GM12875 (cell line): Measurements from ENCODE around the gene ATXN7L3.
A peak's percentile ranks its signal among the peaks of the same experiment; 100 is the strongest.

Experiments used
- H3K4me3 ChIP-seq: one replicate; pipeline ENCODE4 v1.5.1; 2011; ENCODE audit warnings: low read depth, low read length, control low read depth
- TF ChIP-seq, protein P1 (sequence below): IDR thresholded peaks from 2 replicates; pipeline ENCODE4 v1.5.1; 2011; ENCODE audit warnings: low read depth, mild to moderate bottlenecking, control low read depth, inconsistent platforms, low read length, moderate library complexity, borderline replicate concordance; ENCODE audit not compliant: insufficient read depth

ATXN7L3 gene

GRCh38 chr17:44198721-44199552, 747 bp downstream of the ATXN7L3 start:
- TF ChIP-seq, protein P1, sequence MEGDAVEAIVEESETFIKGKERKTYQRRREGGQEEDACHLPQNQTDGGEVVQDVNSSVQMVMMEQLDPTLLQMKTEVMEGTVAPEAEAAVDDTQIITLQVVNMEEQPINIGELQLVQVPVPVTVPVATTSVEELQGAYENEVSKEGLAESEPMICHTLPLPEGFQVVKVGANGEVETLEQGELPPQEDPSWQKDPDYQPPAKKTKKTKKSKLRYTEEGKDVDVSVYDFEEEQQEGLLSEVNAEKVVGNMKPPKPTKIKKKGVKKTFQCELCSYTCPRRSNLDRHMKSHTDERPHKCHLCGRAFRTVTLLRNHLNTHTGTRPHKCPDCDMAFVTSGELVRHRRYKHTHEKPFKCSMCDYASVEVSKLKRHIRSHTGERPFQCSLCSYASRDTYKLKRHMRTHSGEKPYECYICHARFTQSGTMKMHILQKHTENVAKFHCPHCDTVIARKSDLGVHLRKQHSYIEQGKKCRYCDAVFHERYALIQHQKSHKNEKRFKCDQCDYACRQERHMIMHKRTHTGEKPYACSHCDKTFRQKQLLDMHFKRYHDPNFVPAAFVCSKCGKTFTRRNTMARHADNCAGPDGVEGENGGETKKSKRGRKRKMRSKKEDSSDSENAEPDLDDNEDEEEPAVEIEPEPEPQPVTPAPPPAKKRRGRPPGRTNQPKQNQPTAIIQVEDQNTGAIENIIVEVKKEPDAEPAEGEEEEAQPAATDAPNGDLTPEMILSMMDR, result no peak
- peak overlapping the region; percentile 85 for H3K4me3 ChIP-seq

GRCh38 chr17:44197980-44198720, 1.5 kb downstream of the ATXN7L3 start:
- H3K4me3 ChIP-seq, result peak overlapping the region; percentile 85
- TF ChIP-seq, protein P1, result 0 out of 2 replicates have a peak, but pooled peaks have one; percentile 22

DNA sequence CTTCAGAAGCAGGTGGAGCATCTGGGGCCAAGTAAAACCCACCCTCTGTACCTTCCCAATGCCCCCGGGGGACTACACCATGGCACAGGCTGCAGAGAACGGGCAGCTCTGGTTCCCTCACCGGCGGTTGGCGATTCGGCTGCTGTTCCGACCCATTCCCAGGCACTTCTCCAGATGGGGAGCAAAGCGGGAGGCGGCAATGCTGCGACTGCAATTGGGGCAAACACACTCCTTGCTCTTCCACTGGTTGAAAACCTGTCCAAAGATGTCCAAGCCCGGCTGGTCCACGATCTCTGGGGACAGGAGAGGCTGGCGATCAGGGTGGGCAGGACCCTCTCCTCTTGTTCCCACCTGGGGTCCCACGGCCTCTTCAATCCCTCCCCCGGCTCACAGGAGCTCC, 2.6 kb downstream of the ATXN7L3 start:
- TF ChIP-seq, protein P1, result no peak
- no peak overlapping the region for H3K4me3 ChIP-seq

DNA sequence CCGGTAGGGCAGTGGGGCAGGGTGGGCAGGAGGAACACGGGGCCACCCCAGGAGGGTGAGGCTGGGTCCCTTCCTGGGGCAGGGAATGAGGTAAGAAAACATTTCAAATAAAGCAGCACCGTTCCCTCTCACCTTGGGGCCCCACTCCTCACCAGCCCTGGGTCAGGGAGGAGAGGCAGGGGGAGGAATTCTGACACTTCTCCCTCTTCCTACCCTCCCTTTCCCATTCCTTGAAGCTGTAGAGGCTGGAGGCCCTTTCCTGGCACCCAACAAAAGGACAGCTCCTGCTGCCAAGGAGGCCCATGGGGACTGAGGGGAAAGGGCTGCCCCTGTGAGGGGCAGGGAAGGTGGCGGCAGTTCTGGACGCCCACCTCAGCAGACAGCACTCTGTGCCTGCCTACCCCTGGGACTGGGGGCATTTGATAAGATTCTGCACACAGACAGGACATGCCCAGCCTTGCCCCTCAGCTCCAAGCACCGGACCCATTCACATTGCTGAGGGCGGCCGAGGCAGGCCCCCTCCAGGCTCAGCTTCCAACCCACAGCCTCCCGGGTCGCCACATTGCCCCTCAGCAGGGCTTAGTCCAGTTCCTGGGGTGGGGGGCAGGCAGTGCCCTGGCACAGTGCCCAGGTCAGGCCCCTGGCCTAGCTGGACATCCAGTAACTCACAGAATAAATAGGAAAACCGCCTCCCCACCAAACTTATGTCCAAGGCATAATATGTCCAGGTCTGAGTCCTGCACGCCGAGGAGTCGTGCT, 6.2 kb downstream of the ATXN7L3 start:
- TF ChIP-seq, protein P1, result no peak
- no peak overlapping the region for H3K4me3 ChIP-seq

DNA sequence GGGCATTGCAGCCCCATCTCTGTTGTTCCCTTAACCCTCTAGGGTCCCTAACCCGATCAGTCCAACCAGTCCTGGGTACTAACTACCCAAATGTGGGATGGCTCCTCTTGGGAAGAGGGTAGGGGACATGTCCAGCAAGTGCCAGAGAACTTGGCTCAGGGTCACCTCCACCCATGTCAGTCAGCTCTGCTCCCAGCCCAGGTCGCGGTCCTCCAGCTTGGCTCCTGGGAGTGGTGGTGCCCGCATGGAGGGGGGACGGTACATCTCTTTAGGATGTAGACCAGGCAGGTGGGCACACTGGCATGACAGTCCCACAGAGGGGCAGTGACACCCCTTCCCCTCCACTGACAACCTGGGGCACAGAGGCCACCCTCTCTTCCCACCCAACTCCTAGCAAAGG, 6.9 kb downstream of the ATXN7L3 start:
- TF ChIP-seq, protein P1, result no peak
- H3K4me3 ChIP-seq, result no peak overlapping the region

DNA sequence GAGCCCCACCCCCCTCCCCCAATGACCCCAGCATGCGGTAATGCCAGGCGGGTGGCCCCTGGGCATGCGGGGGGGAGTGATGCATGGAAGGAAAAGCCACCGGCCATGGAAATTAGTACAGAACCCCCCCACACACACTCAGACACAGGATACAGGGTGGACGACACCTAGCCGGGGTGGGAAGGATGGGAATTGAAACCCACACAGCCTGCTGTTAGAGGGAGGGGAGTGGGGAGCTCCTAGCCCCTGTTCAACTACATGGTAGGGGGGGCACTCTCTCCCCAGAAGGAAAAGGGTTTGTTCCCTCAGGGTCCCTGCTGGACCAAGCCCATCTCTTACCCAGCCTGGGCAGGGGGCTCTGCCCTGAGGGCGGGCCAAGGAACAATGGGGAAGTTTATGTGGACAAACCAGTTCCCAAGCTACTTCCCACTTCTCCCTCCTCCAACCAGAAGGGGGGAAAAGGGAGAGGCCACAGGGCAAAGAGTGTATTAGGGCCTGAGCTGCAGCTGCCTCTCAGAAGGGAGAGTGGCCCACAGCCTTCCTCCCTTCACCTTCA, 7.7 kb downstream of the ATXN7L3 start:
- H3K4me3 ChIP-seq, result no peak overlapping the region
- TF ChIP-seq, protein P1, result no peak
